ENCODE measurements around the gene NCBP2L. TPM values are rescaled to one million over a fixed set of nuclear protein-coding genes. Genes with fewer than 3 reads are reported as not detected.
A peak's percentile ranks its signal among the peaks of the same experiment; 100 is the strongest.

Gene NCBP2L
- total RNA-seq, 1 donor from 2014 or later = not detected

GRCh38 chrX:107773206-107773605, 4.3 kb upstream of the NCBP2L start:
- DNase-seq (ENCODE audit: low spot score) = no peak
- Mint-ChIP-seq H3K36me3 (ENCODE audit: low read depth, unreplicated experiment) (no peaks in the 10 kb centered on the region), H3K27me3 (ENCODE audit: unreplicated experiment) (peaks cover 1% of the 10 kb centered on the region)

GRCh38 chrX:107773906-107774435, 3.6 kb upstream of the NCBP2L start:
- no peak for DNase-seq (ENCODE audit: low spot score)
- Mint-ChIP-seq H3K4me1 (ENCODE audit: unreplicated experiment) (peaks cover 6% of the 10 kb centered on the region), H3K9me3 (ENCODE audit: unreplicated experiment) (no peaks in the 10 kb centered on the region), H3K27me3 (ENCODE audit: unreplicated experiment) (peaks cover 1% of the 10 kb centered on the region), H3K36me3 (ENCODE audit: low read depth, unreplicated experiment) (no peaks in the 10 kb centered on the region), H3K4me3 (ENCODE audit: unreplicated experiment) (no peak overlapping the region), H3K27ac (ENCODE audit: unreplicated experiment) (no peak overlapping the region)
- TF ChIP-seq, protein P1, sequence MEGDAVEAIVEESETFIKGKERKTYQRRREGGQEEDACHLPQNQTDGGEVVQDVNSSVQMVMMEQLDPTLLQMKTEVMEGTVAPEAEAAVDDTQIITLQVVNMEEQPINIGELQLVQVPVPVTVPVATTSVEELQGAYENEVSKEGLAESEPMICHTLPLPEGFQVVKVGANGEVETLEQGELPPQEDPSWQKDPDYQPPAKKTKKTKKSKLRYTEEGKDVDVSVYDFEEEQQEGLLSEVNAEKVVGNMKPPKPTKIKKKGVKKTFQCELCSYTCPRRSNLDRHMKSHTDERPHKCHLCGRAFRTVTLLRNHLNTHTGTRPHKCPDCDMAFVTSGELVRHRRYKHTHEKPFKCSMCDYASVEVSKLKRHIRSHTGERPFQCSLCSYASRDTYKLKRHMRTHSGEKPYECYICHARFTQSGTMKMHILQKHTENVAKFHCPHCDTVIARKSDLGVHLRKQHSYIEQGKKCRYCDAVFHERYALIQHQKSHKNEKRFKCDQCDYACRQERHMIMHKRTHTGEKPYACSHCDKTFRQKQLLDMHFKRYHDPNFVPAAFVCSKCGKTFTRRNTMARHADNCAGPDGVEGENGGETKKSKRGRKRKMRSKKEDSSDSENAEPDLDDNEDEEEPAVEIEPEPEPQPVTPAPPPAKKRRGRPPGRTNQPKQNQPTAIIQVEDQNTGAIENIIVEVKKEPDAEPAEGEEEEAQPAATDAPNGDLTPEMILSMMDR (IDR thresholded peaks at IDR 0.05; ENCODE audit: unreplicated experiment) = no peak

More at GRCh38 chrX:107773206-107773605, 4.3 kb upstream of the NCBP2L start:
- TF ChIP-seq, protein P1 (IDR thresholded peaks at IDR 0.05; ENCODE audit: unreplicated experiment) = no peak
- Mint-ChIP-seq H3K4me1 (ENCODE audit: unreplicated experiment) (peaks cover 6% of the 10 kb centered on the region), H3K9me3 (ENCODE audit: unreplicated experiment) (no peaks in the 10 kb centered on the region), H3K27ac (ENCODE audit: unreplicated experiment) (no peak overlapping the region), H3K4me3 (ENCODE audit: unreplicated experiment) (no peak overlapping the region)

DNA sequence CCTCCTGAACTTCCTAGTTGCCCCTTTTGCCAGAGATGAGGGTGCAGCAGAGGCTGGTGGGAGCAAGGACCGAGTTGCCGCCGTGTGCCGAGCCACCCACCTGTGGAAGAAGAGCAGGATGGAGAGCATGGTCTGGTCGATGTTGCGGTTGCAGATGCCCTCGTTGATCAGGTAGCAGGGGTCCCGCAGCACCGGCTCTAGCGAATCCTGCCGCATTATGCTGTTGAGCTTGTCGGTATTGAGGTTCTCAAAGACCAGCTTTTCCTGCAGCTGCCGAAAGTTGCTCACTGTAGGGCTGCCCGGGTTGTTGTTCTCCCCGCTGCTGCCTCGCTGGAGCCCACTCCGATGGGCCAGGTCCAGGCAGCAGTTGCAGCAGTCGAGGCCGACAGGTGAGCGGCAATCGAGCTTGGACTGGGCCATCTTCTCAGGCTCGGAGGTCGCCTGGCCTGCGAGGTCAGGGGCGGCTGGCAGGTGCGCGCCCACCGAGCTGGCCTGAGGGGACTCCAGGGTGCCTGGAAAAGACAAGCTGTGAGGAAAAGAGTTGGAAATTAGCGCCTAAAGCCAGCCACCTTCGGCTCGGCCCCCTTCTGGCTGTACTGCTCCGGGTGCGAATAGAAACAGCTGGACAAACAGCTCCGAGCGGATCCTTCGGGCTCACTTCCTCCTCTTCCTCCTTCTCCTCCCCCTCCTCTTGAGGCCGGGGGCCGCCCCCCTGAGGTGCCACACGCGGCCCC, 2.4 kb upstream of the NCBP2L start:
- H3K36me3 Mint-ChIP-seq (ENCODE audit: low read depth, unreplicated experiment) = no peaks in the 10 kb centered on the region
- no peak overlapping the region for H3K4me3 Mint-ChIP-seq (ENCODE audit: unreplicated experiment)
- DNase-seq (ENCODE audit: low spot score) = peak; percentile 12
- peaks cover 6% of the 10 kb centered on the region for H3K4me1 Mint-ChIP-seq (ENCODE audit: unreplicated experiment)
- no peak overlapping the region for H3K27ac Mint-ChIP-seq (ENCODE audit: unreplicated experiment)
- peaks cover 1% of the 10 kb centered on the region for H3K27me3 Mint-ChIP-seq (ENCODE audit: unreplicated experiment)
- H3K9me3 Mint-ChIP-seq (ENCODE audit: unreplicated experiment) = no peaks in the 10 kb centered on the region
- TF ChIP-seq, protein P1 (IDR thresholded peaks at IDR 0.05; ENCODE audit: unreplicated experiment) = no peak

GRCh38 chrX:107775734-107776511, 1.6 kb upstream of the NCBP2L start, which contains the start of gene TSC22D3:
TSC22D3 (minus strand) TSS chrX:107775787; CDS start chrX:107775419, 368 bp downstream.
- peaks cover 1% of the 10 kb centered on the region for H3K27me3 Mint-ChIP-seq (ENCODE audit: unreplicated experiment)
- H3K4me3 Mint-ChIP-seq (ENCODE audit: unreplicated experiment) = peak within 1 kb of the TSS; percentile 85
- H3K4me1 Mint-ChIP-seq (ENCODE audit: unreplicated experiment) = peaks cover 6% of the 10 kb centered on the region
- no peaks in the 10 kb centered on the region for H3K36me3 Mint-ChIP-seq (ENCODE audit: low read depth, unreplicated experiment)
- H3K27ac Mint-ChIP-seq (ENCODE audit: unreplicated experiment) = no peak within 1 kb of the TSS
- peak; percentile 54 for DNase-seq (ENCODE audit: low spot score)
- H3K9me3 Mint-ChIP-seq (ENCODE audit: unreplicated experiment) = no peaks in the 10 kb centered on the region
- TF ChIP-seq, protein P1 (IDR thresholded peaks at IDR 0.05; ENCODE audit: unreplicated experiment) = no peak
